Keratinocyte (primary cell): ENCODE results near the gene ZBTB2. TPM values are rescaled to one million over a fixed set of nuclear protein-coding genes. Genes with fewer than 3 reads are reported as not detected.

ENCODE experiments used
- DNase-seq: peaks from one replicate; pipeline ENCODE4 v3.0.0-alpha.2; 2011; ENCODE audit warnings: low read depth, missing footprints, low spot score
- FAIRE-seq: peaks from 2 replicates; lab custom pipeline; 2011; peaks lifted over from hg19 to GRCh38; lab: Jason Lieb, UNC
- H2AFZ ChIP-seq: 2 replicates; pipeline ENCODE4 v1.6.0; 2012; ENCODE audit warnings: low read length, control low read depth, inconsistent platforms; ENCODE audit not compliant: control insufficient read depth
- H3K27ac ChIP-seq: 2 replicates; pipeline ENCODE4 v1.5.1; 2011; ENCODE audit warnings: low read length; ENCODE audit not compliant: control insufficient read depth, insufficient read depth
- H3K27me3 ChIP-seq: 3 replicates; pipeline ENCODE4 v1.6.0; 2011; ENCODE audit warnings: low read length; ENCODE audit not compliant: control insufficient read depth, insufficient read depth; ENCODE audit errors: extremely low read depth
- H3K36me3 ChIP-seq, 2 experiments: 2 replicates in 1 of 2; 3 replicates in 1 of 2; pipeline ENCODE4 v1.5.1; 2011; ENCODE audit warnings: low read length in 2 of 2, mild to moderate bottlenecking in 1 of 2; ENCODE audit not compliant: control insufficient read depth in 2 of 2, insufficient read depth in 2 of 2; ENCODE audit errors: extremely low read depth in 1 of 2
- H3K4me1 ChIP-seq: 3 replicates; pipeline ENCODE4 v1.5.1; 2011; ENCODE audit warnings: low read length; ENCODE audit not compliant: control insufficient read depth, insufficient read depth; ENCODE audit errors: extremely low read depth
- H3K4me2 ChIP-seq: 3 replicates; pipeline ENCODE4 v1.6.0; 2011; ENCODE audit warnings: low read depth, low read length; ENCODE audit not compliant: control insufficient read depth, insufficient read depth; ENCODE audit errors: extremely low read depth
- H3K4me3 ChIP-seq, 3 experiments: fragments of 200-600 bp in 1 of 3; sonication (generic) in 1 of 3; 2 replicates in 2 of 3; 3 replicates in 1 of 3; pipeline ENCODE4 v1.5.1; 2011 to 2016; ENCODE audit warnings: low read length in 3 of 3, mild to moderate bottlenecking in 3 of 3, control low read depth in 2 of 3, inconsistent platforms in 1 of 3, low read depth in 1 of 3, mixed read lengths in 1 of 3, mixed run types in 1 of 3, moderate library complexity in 1 of 3; ENCODE audit not compliant: control insufficient read depth in 2 of 3, insufficient read depth in 2 of 3; ENCODE audit errors: extremely low read depth in 1 of 3
- H3K79me2 ChIP-seq: 2 replicates; pipeline ENCODE4 v1.6.0; 2012; ENCODE audit warnings: low read length; ENCODE audit not compliant: control insufficient read depth, insufficient read depth
- H3K9ac ChIP-seq: 3 replicates; pipeline ENCODE4 v1.6.0; 2011; ENCODE audit warnings: low read length; ENCODE audit not compliant: control insufficient read depth, insufficient read depth; ENCODE audit errors: extremely low read depth
- H3K9me1 ChIP-seq: 3 replicates; pipeline ENCODE4 v1.6.0; 2011; ENCODE audit warnings: low read length; ENCODE audit not compliant: control insufficient read depth, insufficient read depth; ENCODE audit errors: extremely low read depth
- H3K9me3 ChIP-seq: 2 replicates; pipeline ENCODE4 v1.5.1; 2012; ENCODE audit warnings: low read depth, low read length; ENCODE audit not compliant: control insufficient read depth
- H4K20me1 ChIP-seq: 3 replicates; pipeline ENCODE4 v1.6.0; 2011; ENCODE audit warnings: low read length; ENCODE audit not compliant: control insufficient read depth, insufficient read depth; ENCODE audit errors: extremely low read depth
- EZH2 ChIP-seq: IDR thresholded peaks from one replicate; pipeline ENCODE4 v1.6.1; 2012; ENCODE audit warnings: inconsistent platforms, mild to moderate bottlenecking, low read length, moderate library complexity
- dilution Hi-C: fragments of 300-500 bp; cut with MboI; formaldehyde crosslinking; loops from one replicate; pipeline ENCODE4 v1.7.0; 2020; ENCODE audit warnings: low sequenced_read_pairs; ENCODE audit not compliant: extremely low pct_ligation_motif_present
- polyA plus RNA-seq, 5 experiments: library from polyadenylated mRNA; depleted of rRNA in 3 of 5; stranded (reverse) in 3 of 5; stranded (forward) in 1 of 5; unstranded in 1 of 5; fragments of >200 nt; gene quantifications; 1 replicate in 1 of 5; 2 replicates in 3 of 5; 3 replicates in 1 of 5; pipeline versions ENCODE4 v1.2.1 to v1.2.3, GENCODE V29; 2011 to 2012; ENCODE audit warnings: missing spikeins in 2 of 5, low read depth in 1 of 5, low replicate concordance in 1 of 5
- TF ChIP-seq, protein P1 (sequence below), 3 experiments: IDR thresholded peaks in 1 of 3; conservative IDR thresholded peaks in 1 of 3; optimal IDR thresholded peaks in 1 of 3; 2 replicates in 2 of 3; 3 replicates in 1 of 3; pipeline versions ENCODE3 to v1.5.1; 2011; ENCODE audit warnings: low read length in 3 of 3, mild to moderate bottlenecking in 3 of 3, moderate library complexity in 2 of 3, control low read depth in 1 of 3, inconsistent platforms in 1 of 3; ENCODE audit not compliant: insufficient read depth in 2 of 3; ENCODE audit errors: extremely low read depth in 1 of 3

ZBTB2 gene
- polyA plus RNA-seq, 1 donor (not counting 4 experiments of a cell fraction or from before 2014, with no cell fraction given): 10.9 TPM

DNA sequence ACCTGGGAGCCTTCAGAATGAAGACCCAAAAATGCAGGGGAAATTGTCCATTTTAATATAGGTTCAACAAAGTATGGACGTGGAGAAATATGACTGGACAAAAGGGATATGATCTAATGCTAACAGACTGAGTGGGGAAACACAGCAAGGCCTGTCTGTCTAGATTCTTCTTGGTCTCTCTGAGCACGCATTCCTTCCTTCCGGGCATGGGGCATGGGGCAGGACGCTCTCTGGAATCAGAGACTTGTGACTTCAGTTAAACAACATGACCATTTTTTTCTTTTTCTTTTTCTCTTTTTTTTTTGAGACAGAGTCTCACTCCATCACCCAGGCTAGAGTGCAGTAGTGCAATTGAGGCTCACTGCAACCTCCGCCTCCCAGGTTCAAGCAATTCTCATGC is 31.9 kb downstream of the ZBTB2 start:
- FAIRE-seq (no peak), DNase-seq (no peak)
- H2AFZ ChIP-seq: no peak overlapping the region
- H3K4me2 ChIP-seq: no peak overlapping the region
- H3K9me3 ChIP-seq: no peaks in the 10 kb centered on the region
- no peak overlapping the region for H3K4me3 ChIP-seq
- no peaks in the 10 kb centered on the region for H3K79me2 ChIP-seq
- no peaks in the 10 kb centered on the region for H3K4me1 ChIP-seq
- TF ChIP-seq EZH2: no peak
- TF ChIP-seq, protein P1, sequence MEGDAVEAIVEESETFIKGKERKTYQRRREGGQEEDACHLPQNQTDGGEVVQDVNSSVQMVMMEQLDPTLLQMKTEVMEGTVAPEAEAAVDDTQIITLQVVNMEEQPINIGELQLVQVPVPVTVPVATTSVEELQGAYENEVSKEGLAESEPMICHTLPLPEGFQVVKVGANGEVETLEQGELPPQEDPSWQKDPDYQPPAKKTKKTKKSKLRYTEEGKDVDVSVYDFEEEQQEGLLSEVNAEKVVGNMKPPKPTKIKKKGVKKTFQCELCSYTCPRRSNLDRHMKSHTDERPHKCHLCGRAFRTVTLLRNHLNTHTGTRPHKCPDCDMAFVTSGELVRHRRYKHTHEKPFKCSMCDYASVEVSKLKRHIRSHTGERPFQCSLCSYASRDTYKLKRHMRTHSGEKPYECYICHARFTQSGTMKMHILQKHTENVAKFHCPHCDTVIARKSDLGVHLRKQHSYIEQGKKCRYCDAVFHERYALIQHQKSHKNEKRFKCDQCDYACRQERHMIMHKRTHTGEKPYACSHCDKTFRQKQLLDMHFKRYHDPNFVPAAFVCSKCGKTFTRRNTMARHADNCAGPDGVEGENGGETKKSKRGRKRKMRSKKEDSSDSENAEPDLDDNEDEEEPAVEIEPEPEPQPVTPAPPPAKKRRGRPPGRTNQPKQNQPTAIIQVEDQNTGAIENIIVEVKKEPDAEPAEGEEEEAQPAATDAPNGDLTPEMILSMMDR (optimal IDR thresholded peaks at IDR 0.05 in 1 of 3, IDR thresholded peaks at IDR 0.05 in 1 of 3, conservative IDR thresholded peaks at IDR 0.05 in 1 of 3; ENCODE audit: extremely low read depth in 1 of 3, insufficient read depth in 2 of 3, low read length in 3 of 3): no peak
- no peaks in the 10 kb centered on the region for H4K20me1 ChIP-seq
- no peak overlapping the region for H3K9ac ChIP-seq
- peaks cover 0 to 5% of the 10 kb centered on the region in 2 experiments for H3K36me3 ChIP-seq
- no peak overlapping the region for H3K27ac ChIP-seq
- dilution Hi-C loops: no loop called here
- H3K9me1 ChIP-seq: no peaks in the 10 kb centered on the region
- H3K27me3 ChIP-seq: no peaks in the 10 kb centered on the region

DNA sequence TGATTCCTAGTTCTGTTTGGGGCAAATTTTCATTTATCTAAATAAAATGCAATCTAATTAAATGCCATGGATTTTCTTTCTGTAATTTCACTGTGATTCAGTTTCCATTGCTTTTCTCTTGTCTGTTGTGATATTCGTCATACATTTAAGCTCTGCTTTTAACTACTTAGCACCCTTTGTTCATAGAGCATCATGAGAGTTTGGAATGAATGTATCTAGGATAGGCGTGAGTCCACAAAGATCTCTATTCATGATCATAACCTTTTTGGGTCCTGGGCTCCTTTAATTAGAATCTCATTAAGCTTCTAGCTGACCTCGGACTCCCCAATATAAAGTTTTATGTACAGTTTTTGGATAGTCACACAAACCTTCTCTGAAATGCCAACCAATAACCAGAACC is 32.9 kb downstream of the ZBTB2 start:
- dilution Hi-C loops: no loop called here
- no peaks in the 10 kb centered on the region for H4K20me1 ChIP-seq
- no peaks in the 10 kb centered on the region for H3K27me3 ChIP-seq
- H3K79me2 ChIP-seq: no peaks in the 10 kb centered on the region
- H3K9ac ChIP-seq: no peak overlapping the region
- FAIRE-seq: peak; percentile 57
- no peak for DNase-seq
- no peak overlapping the region for H3K27ac ChIP-seq
- H3K4me3 ChIP-seq: no peak overlapping the region
- no peak for TF ChIP-seq EZH2
- TF ChIP-seq, protein P1 (optimal IDR thresholded peaks at IDR 0.05 in 1 of 3, IDR thresholded peaks at IDR 0.05 in 1 of 3, conservative IDR thresholded peaks at IDR 0.05 in 1 of 3; ENCODE audit: extremely low read depth in 1 of 3, insufficient read depth in 2 of 3, low read length in 3 of 3): no peak
- H3K4me1 ChIP-seq: no peaks in the 10 kb centered on the region
- H3K9me1 ChIP-seq: no peaks in the 10 kb centered on the region
- H3K36me3 ChIP-seq: peaks cover 0 to 5% of the 10 kb centered on the region in 2 experiments
- H3K9me3 ChIP-seq: no peaks in the 10 kb centered on the region
- no peak overlapping the region for H2AFZ ChIP-seq
- H3K4me2 ChIP-seq: no peak overlapping the region
